ENCODE results near the gene ULK3.

- no peak for TF ChIP-seq CTCF (conservative IDR thresholded peaks at IDR 0.05; ENCODE audit: low read depth, low read length)
- no peak for TF ChIP-seq EZH2 (IDR thresholded peaks at IDR 0.05; ENCODE audit: borderline replicate concordance, low read depth, low read length, poor library complexity, severe bottlenecking)
Observed at GRCh38 chr15:74873036-74873755, 30.2 kb upstream of the ULK3 start, which contains the start of gene SCAMP2.

All from A673 (cell line).